Stimulated activated CD8-positive, alpha-beta memory T cell treated with anti-CD3 and anti-CD28 coated beads, Interleukin-4, amount 100 ng/mL, for 4 hours (primary cell): ENCODE measurements around the gene WASF3.
"Not testable (repeated sequence)": the region's sequence is repeated elsewhere in the genome, so short reads cannot be mapped to it uniquely, and the experiment has no call there.

ENCODE experiments used
- DNase-seq, 2 donors: peaks; one replicate each; pipeline ENCODE4 v3.0.0-alpha.2; 2020; ENCODE audit warnings: low read depth in 2 of 2, low spot score in 1 of 2

WASF3 gene

GRCh38 chr13:26628706-26629105 is 71.2 kb downstream of the WASF3 start:
- no peak for DNase-seq

DNA sequence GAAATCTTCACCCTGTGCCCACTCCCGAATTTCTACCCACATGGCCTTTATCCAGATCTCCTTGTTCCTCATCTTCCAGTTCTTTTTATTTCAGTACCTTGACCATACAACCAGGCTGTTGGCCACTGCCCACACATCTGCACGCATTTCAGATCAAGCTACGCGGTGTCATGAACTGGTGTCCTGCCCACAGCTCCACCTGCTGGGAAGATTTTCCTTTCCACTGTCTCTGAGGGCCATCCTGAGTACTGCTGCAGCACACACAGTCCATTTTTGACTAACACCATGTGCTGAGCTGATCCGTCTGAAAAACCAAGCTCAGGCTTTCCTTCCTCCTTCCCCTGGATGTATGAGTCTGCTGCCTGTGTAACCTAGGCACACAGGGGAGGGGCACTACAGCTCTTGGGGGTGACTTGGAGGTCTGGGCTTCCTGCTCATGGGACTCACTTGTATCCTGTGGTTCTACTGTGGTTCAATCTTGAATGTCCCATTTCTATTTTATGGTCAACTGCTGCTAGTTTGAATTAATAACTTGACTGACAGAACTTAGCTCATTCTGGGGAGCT is 71.9 kb downstream of the WASF3 start:
- DNase-seq, result no peak

- DNase-seq, result not testable (repeated sequence)
Measured at GRCh38 chr13:26635634-26636033, 78.2 kb downstream of the WASF3 start.

- not testable (repeated sequence) for DNase-seq
Measured at GRCh38 chr13:26636073-26636472, 78.6 kb downstream of the WASF3 start.

DNA sequence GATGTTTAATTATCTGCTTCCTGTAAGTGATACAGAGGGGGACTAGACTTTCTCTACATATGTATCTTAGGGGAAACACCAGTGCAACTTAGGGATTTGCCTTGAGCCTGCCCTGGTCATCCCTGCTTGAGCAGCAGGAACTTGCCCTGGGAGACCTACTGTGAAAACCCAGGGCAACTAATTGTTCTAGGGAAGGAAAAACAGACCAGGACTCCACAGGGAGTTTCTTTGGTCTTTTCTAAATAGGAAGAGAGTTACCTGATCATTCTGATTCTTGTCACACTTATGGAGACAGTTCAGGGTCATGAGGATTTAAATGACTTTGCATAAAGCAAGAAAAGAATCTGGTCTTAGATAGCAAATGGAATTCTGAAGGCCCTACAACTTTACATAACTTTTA is 89.1 kb downstream of the WASF3 start:
- no peak for DNase-seq

- DNase-seq, result no peak
Measured at GRCh38 chr13:26651234-26651633, 93.8 kb downstream of the WASF3 start.

GRCh38 chr13:26653310-26653709 is 95.8 kb downstream of the WASF3 start:
- no peak for DNase-seq

GRCh38 chr13:26653842-26654241 is 96.4 kb downstream of the WASF3 start:
- no peak for DNase-seq

GRCh38 chr13:26656919-26657318 is 99.4 kb downstream of the WASF3 start:
- DNase-seq, result no peak

- DNase-seq, result no peak
Measured at GRCh38 chr13:26658448-26659385, 101.2 kb downstream of the WASF3 start.

DNA sequence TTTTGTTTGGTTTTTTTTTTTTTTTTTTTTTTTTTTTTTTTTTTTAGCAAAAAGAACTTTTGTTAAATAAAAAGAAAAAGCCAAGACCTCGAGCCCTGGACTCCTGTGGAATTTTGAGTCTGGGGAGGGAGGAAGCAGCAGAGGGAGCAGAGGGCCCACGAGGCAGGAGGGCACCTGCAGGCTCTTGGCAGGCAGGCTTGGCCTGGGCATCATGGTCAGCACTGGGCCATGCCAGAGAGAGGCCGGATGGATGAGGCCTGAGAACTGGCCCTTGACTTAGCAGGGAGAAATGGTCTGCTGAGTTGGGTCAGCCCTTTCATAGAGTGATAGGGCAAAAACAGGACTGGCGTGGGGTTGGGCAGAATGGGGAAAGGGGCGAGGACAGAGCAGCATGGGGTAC is 102.7 kb downstream of the WASF3 start:
- DNase-seq, result no peak

- DNase-seq, result no peak
Measured at GRCh38 chr13:26660766-26661165, 103.3 kb downstream of the WASF3 start.

- no peak for DNase-seq
Measured at GRCh38 chr13:26663791-26664190, 106.3 kb downstream of the WASF3 start.

- no peak for DNase-seq
Measured at GRCh38 chr13:26664286-26664685, 106.8 kb downstream of the WASF3 start.

- no peak for DNase-seq
Measured at GRCh38 chr13:26664876-26665275, 107.4 kb downstream of the WASF3 start.

GRCh38 chr13:26668357-26669146 is 111.1 kb downstream of the WASF3 start:
- DNase-seq, result no peak

DNA sequence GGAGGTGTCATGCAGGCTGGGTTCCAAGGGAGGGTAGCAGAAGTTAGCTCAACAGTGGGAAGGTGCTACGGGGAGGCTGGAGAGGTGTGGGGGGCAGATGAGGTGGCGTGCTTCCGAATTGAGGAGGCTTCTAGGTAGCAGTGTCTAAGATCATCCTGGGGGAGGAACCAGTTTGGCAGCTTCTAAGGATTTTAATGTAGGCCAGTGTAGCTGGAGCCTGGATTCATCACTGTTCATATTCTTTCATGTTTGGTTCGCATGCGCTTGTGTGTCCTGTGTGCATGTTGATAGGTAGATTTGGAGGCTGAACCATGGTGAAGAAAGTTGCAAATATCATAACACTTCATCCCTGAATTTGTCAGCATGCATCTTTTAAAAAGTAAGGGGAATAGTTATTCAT is 116.4 kb downstream of the WASF3 start:
- no peak for DNase-seq

- DNase-seq, result no peak
Measured at GRCh38 chr13:26677156-26677555, 119.7 kb downstream of the WASF3 start.

DNA sequence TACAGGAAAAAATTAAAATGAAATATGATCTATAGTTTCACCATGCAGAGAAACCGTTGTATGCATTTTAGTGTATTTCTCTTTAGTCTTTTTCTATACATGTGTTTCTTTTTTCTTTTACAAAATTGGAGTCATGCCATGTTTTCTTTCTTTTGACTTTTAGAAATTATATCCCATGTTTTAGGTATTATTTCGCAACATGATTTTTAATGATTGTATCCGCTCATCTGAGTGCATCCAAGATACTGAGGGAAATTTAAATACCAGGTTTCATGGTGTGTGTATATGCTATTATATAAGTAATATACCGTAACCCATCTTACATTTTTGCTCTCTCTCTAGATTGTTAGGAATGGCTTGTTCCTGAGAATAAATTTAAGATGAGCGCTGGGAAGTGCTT is 120.8 kb downstream of the WASF3 start:
- DNase-seq, result no peak

GRCh38 chr13:26678796-26679195 is 121.3 kb downstream of the WASF3 start:
- no peak for DNase-seq

GRCh38 chr13:26679411-26680122 is 122.1 kb downstream of the WASF3 start:
- DNase-seq, result no peak
